Muscle of leg (tissue), 16 donors: Measurements from ENCODE around the gene SLC12A8. TPM values are rescaled to one million over a fixed set of nuclear protein-coding genes. Genes with fewer than 3 reads are reported as not detected.

Experiments used
- DNase-seq: peaks from one replicate; pipeline ENCODE4 v3.0.0; 2013
- H3K27ac ChIP-seq: one replicate; pipeline ENCODE4 v1.5.1; 2013; ENCODE audit warnings: mild to moderate bottlenecking, low read length, control low read depth
- H3K27me3 ChIP-seq: one replicate; pipeline ENCODE4 v1.6.1; 2013; ENCODE audit warnings: low read length; ENCODE audit not compliant: control insufficient read depth, insufficient read depth
- H3K36me3 ChIP-seq: one replicate; pipeline ENCODE4 v1.6.1; 2013; ENCODE audit warnings: low read length; ENCODE audit not compliant: control insufficient read depth, insufficient read depth
- H3K4me1 ChIP-seq: one replicate; pipeline ENCODE4 v1.6.1; 2013; ENCODE audit warnings: low read length; ENCODE audit not compliant: control insufficient read depth, insufficient read depth
- H3K4me3 ChIP-seq: one replicate; pipeline ENCODE4 v1.5.1; 2013; ENCODE audit warnings: low read length, control low read depth
- H3K9me3 ChIP-seq: replicated peaks from 2 replicates; pipeline ENCODE4 v1.6.1; 2013; ENCODE audit warnings: low read depth, low read length; ENCODE audit not compliant: control insufficient read depth
- WGBS: methylation state at CpG from one replicate; pipeline ENCODE4 v1.1.5; 2013; ENCODE audit warnings: missing lambda C conversion rate; ENCODE audit not compliant: insufficient coverage; 5-methylcytosine and 5-hydroxymethylcytosine counted together
- long read RNA-seq, 11 donors: transcript quantifications; one replicate each; lab custom pipeline, GENCODE V29; 2026
- polyA plus RNA-seq, 8 donors: library from polyadenylated mRNA; unstranded; fragments of 120-200 nt; gene quantifications; one replicate each; pipeline versions ENCODE4 v1.2.1 to v1.2.3, GENCODE V29; 2013; ENCODE audit warnings: inconsistent platforms in 1 of 8, low replicate concordance in 1 of 8; ENCODE audit not compliant: insufficient read length in 8 of 8, insufficient read depth in 1 of 8
- total RNA-seq: library from RNA; stranded (reverse); fragments of 120-200 nt; gene quantifications from one replicate; pipeline ENCODE4 v1.2.4, GENCODE V29; 2013

Gene SLC12A8, protein sequence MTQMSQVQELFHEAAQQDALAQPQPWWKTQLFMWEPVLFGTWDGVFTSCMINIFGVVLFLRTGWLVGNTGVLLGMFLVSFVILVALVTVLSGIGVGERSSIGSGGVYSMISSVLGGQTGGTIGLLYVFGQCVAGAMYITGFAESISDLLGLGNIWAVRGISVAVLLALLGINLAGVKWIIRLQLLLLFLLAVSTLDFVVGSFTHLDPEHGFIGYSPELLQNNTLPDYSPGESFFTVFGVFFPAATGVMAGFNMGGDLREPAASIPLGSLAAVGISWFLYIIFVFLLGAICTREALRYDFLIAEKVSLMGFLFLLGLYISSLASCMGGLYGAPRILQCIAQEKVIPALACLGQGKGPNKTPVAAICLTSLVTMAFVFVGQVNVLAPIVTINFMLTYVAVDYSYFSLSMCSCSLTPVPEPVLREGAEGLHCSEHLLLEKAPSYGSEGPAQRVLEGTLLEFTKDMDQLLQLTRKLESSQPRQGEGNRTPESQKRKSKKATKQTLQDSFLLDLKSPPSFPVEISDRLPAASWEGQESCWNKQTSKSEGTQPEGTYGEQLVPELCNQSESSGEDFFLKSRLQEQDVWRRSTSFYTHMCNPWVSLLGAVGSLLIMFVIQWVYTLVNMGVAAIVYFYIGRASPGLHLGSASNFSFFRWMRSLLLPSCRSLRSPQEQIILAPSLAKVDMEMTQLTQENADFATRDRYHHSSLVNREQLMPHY
- total RNA-seq (1.5 TPM), polyA plus RNA-seq (1 to 10 TPM in 3 of 8 donors, under 1 TPM in 5; 0.31 to 2.2 (median 0.58) TPM)
- long read RNA-seq, donor 1, result 0 reads
- long read RNA-seq, donor 2, result 0 reads
- long read RNA-seq, donor 3, result 0 reads
- long read RNA-seq, donor 4, result 0 reads
- long read RNA-seq, donor 5, result 0 reads
- long read RNA-seq, donor 6, result 0 reads
- long read RNA-seq, donor 7, result 0 reads
- long read RNA-seq, donor 8, result 0 reads
- long read RNA-seq, donor 9, result 0 reads
- long read RNA-seq, donor 10, result 0 reads
- long read RNA-seq, donor 11, partial matches to known transcripts, result 0 of 1 reads
- long read RNA-seq, donor 11, other reads (novel, unspliced or antisense), result 0 of 1 reads

DNA sequence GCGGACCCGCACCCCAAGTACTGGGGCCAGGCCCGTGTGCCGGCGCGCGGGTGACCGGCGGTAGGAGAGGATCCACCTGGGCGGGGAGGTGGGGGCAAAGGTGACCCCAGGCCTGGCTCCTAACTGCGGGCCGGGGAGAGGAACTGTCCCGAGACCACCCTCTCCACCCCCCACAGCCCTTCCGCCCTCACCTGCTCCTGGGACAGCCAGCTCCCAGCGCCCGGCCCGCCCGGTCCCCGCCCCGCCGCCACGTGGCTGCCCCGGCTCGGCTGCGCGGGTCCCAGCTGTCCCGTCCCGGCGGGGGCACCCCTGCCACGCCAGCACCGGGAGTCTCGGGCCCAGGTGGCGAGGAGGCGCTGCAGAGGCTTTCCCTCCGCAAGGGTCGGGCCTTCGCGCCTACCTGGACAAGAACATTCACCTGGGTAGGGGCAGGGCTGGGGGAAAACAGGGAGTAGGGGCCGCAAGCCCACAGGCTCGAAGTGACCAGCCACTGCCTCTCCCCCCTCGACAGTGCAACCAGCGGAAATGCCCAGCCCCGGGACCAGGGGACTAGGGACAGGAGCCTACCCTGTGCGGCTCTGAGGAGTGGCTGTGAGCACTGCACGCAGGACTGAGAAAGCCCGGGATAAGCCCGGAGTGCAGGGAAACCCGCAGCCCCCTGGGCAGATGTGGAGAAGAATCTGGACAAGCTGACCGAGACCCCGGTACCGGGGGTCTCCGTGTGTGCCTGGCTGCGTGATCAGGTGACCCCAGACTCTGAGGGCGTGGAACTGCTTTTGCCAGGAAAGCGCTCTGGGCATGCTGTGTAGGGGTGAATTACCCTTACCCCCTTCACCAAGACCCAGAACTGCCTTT, at the start of gene SLC12A8:
Gene SLC12A8, minus strand, starts transcription at position 240 of the 855 bp plus-strand sequence. CDS start 1,399 bp downstream, outside the sequence.
- H3K4me3 ChIP-seq, result peak within 1 kb of the TSS; percentile 43
- no peak within 1 kb of the TSS for H3K27ac ChIP-seq
- H3K9me3 ChIP-seq, result no peaks in the 10 kb centered on the region
- peaks cover 12% of the 10 kb centered on the region for H3K4me1 ChIP-seq
- H3K27me3 ChIP-seq, result peaks cover 30% of the 10 kb centered on the region
- DNase-seq, result no peak
- WGBS, result 3% methylated on average over 37 of the region's 55 CpGs
- H3K36me3 ChIP-seq, result no peaks in the 10 kb centered on the region

DNA sequence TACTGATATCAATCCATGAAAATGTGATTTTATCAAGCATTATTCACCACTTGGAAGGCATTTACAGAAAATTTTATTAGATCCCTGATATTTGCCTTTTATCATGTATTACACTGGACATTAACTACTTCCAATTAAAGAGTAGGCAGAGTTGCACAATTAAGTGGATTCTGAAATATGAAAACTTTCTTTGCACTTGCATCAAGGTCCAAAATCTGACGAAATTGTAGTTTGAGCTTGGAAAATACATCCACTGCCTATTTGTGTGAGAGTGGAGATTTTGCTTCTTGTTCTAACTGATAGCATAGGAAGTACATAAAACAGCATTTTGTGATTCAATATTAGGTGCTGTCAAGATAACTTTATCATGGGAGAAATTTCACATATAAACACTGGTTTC, 49.6 kb upstream of the SLC12A8 start:
- Histone ChIP-seq H3K27me3 (no peaks in the 10 kb centered on the region), H3K4me1 (no peaks in the 10 kb centered on the region), H3K4me3 (no peak overlapping the region), H3K9me3 (peaks cover under 1% of the 10 kb centered on the region), H3K36me3 (peaks cover 11% of the 10 kb centered on the region), H3K27ac (no peak overlapping the region)
- WGBS, result no CpG with 5 or more reads among the region's 1 CpG
- DNase-seq, result no peak

DNA sequence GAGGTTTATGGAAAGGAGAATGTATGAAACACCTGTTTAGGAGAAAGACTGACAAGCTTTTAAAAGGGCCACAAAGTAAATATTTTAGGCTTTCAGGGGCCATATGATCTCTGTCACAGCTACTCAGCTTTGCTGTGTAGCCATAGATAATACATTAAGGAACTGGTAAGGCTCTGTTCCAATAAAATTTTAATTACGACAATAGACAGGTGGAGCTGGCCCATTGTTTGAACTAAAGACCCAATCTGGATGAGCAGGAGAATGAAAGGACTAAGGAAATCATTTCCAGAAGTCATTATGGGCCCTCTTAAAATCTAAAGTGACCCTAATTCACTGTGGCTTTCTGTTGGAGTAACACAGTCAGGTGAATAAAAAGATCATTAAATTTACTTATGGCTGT, 48.5 kb upstream of the SLC12A8 start:
- Histone ChIP-seq H3K27me3 (no peaks in the 10 kb centered on the region), H3K9me3 (peaks cover 3% of the 10 kb centered on the region), H3K4me3 (no peak overlapping the region), H3K4me1 (no peaks in the 10 kb centered on the region), H3K27ac (no peak overlapping the region), H3K36me3 (peaks cover 11% of the 10 kb centered on the region)
- no peak for DNase-seq
- no CpG with 5 or more reads among the region's 1 CpG for WGBS

DNA sequence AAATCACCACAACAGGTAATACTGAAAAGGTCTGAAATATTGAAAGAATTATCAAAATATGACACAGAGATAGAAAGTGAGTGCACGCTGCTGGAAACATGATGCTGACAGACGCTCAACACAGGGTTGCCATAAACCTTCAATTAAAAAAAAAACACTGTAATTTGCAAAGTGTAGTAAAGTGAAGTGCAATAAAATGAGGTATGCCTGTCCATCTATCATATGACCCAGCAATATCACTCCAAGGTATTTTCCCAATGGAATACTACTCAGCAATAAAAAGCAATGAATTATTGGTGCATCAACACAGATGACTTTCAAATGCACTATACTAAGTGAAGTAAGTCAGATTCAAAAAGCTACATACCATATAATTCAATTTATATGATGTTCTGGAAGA, 47.6 kb upstream of the SLC12A8 start:
- Histone ChIP-seq H3K9me3 (peaks cover 3% of the 10 kb centered on the region), H3K4me1 (no peaks in the 10 kb centered on the region), H3K27me3 (no peaks in the 10 kb centered on the region), H3K27ac (no peak overlapping the region), H3K4me3 (no peak overlapping the region), H3K36me3 (peaks cover 11% of the 10 kb centered on the region)
- DNase-seq, result no peak
- no CpG with 5 or more reads among the region's 2 CpGs for WGBS

DNA sequence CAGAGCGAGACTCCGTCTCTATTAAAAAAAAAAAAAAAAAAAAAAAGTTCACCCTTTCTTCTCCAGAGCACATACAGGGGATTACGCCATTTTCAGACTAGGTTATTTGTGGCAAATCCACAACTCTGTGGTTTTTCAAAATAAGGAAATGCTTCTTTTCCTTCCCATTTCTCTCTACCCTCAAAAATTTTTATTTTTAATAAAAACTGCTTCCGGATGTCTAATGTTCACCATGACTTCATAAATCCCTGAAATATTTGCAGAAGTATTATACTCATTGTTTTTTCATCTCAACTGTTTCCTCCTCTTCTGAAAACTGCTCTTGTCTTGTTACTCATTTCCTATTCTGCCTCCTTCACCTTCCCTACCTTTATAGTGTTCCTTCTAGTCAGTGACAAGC, 45.0 kb upstream of the SLC12A8 start:
- DNase-seq, result peak; percentile 17
- Histone ChIP-seq H3K27me3 (no peaks in the 10 kb centered on the region), H3K36me3 (peaks cover 5% of the 10 kb centered on the region), H3K4me3 (no peak overlapping the region), H3K27ac (no peak overlapping the region), H3K4me1 (no peaks in the 10 kb centered on the region), H3K9me3 (peaks cover 3% of the 10 kb centered on the region)
- 100% methylated on average over 1 of the region's 4 CpGs for WGBS

DNA sequence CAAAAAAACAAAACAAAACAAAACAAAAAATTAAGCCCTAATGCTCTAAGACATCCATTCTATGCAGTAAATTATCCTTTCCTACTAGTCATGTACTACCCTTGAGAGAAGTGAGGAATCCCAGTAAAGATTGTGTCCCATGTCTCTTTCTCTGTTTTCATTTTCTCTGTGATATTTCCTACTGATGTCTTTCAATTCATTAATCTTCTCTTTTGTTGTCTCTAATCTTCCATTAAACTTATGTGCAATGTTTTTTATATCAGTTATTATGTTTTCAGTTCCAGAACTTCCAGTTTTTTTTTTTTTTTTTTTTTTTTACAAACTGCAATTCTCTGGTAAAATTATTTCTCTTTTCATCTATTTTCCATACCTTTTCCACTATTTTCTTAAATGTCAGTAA, 44.1 kb upstream of the SLC12A8 start:
- Histone ChIP-seq H3K4me1 (no peaks in the 10 kb centered on the region), H3K36me3 (peaks cover 5% of the 10 kb centered on the region), H3K4me3 (no peak overlapping the region), H3K9me3 (peaks cover 3% of the 10 kb centered on the region), H3K27ac (no peak overlapping the region), H3K27me3 (no peaks in the 10 kb centered on the region)
- no peak for DNase-seq

DNA sequence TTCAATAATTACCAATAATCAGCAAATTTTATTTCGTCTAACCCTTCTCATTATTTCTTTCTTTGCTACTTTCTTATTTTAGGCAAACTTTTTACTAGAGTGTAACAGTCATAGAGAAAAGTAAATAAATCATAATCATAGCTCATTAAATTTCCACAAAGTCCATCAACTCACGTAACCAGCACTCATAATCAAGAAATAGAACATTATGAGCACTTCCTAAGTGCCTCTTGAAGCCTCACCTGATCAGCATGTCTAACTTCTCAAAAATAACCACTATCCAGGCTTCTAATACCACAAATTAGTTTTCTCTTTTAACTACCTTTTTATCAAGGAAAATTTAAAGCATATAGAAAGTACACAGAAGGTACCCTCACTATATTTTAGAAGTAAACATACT, 38.4 kb upstream of the SLC12A8 start:
- Histone ChIP-seq H3K27me3 (no peaks in the 10 kb centered on the region), H3K36me3 (no peaks in the 10 kb centered on the region), H3K4me1 (no peaks in the 10 kb centered on the region), H3K27ac (no peak overlapping the region), H3K4me3 (no peak overlapping the region), H3K9me3 (no peaks in the 10 kb centered on the region)
- WGBS, result no CpG with 5 or more reads among the region's 2 CpGs
- DNase-seq, result no peak

DNA sequence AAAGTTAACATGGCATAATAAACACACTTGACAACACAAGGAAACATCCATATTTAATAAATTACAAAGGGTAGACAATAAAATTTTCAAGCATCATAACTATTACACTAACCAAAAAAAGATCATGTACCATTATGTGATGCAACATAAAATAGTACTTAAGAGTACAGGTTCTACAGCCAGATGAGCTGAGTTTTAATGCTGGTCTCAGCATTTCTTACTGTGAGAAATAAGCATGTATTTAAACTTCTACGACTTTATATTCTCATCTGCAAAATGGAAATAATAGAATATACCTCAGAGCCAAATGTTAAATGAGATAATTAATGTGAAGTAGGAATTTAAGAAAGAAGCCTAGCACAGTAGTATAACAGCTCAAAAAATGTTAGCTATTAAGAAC, 33.7 kb upstream of the SLC12A8 start:
- H3K27ac ChIP-seq, result no peak overlapping the region
- DNase-seq, result no peak
- H3K9me3 ChIP-seq, result no peaks in the 10 kb centered on the region
- H3K4me3 ChIP-seq, result no peak overlapping the region
- no CpG with 5 or more reads among the region's 1 CpG for WGBS
- H3K36me3 ChIP-seq, result no peaks in the 10 kb centered on the region
- no peaks in the 10 kb centered on the region for H3K4me1 ChIP-seq
- H3K27me3 ChIP-seq, result no peaks in the 10 kb centered on the region

DNA sequence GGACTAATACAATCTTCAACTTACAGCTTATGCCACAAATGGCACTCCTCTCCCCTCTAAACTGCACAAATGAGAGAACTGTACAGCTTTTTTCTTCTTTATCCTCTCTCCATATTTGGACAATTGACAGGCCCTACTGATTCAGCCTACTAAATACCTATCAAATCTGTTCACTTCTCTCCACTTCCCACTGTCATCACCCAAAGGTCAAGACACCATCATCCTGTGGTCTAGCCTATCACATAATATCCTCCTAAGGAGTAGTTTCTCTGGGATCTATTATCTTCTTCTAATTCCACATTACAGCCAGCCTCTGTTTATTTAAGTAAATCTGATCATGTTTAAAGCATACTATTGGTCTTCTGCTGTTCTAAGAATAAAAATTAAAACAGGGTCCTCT, 33.0 kb upstream of the SLC12A8 start:
- H3K4me3 ChIP-seq, result no peak overlapping the region
- no peak overlapping the region for H3K27ac ChIP-seq
- no peaks in the 10 kb centered on the region for H3K9me3 ChIP-seq
- no peaks in the 10 kb centered on the region for H3K27me3 ChIP-seq
- no peak for DNase-seq
- no peaks in the 10 kb centered on the region for H3K4me1 ChIP-seq
- no peaks in the 10 kb centered on the region for H3K36me3 ChIP-seq
